SK-N-SH (cell line): ENCODE data around the gene RAI14.

Experiments used
- CTCF ChIP-seq: fragments of 200-600 bp; sonication (generic); IDR thresholded peaks from 2 replicates; pipeline ENCODE4 v1.6.1; 2017; ENCODE audit warnings: antibody characterized with exemption, mild to moderate bottlenecking, moderate library complexity
- EZH2phosphoT487 ChIP-seq: fragments of 200-600 bp; sonication (generic); IDR thresholded peaks from 2 replicates; pipeline ENCODE4 v1.6.1; 2017; ENCODE audit warnings: low read depth, mixed run types, mild to moderate bottlenecking, antibody characterized with exemption, moderate library complexity, borderline replicate concordance
- FOXM1 ChIP-seq: IDR thresholded peaks from 2 replicates; pipeline ENCODE4 v1.4.0; 2012; ENCODE audit warnings: low read depth, mild to moderate bottlenecking
- GABPA ChIP-seq: IDR thresholded peaks from 2 replicates; pipeline ENCODE4 v1.4.0; 2012; ENCODE audit warnings: low read depth, mild to moderate bottlenecking
- MAX ChIP-seq: IDR thresholded peaks from 2 replicates; pipeline ENCODE4 v1.4.0; 2012; ENCODE audit warnings: low read depth
- POLR2AphosphoS5 ChIP-seq: IDR thresholded peaks from 2 replicates; pipeline ENCODE4 v1.6.1; 2012; ENCODE audit warnings: low read depth, low read length
- REST ChIP-seq: IDR thresholded peaks from 2 replicates; pipeline ENCODE4 v1.6.1; 2012; ENCODE audit warnings: mild to moderate bottlenecking, low read depth, low read length, moderate library complexity
- SMC3 ChIP-seq: IDR thresholded peaks from 2 replicates; pipeline ENCODE4 v1.6.1; 2012; ENCODE audit warnings: low read depth, low read length, improper control_type of control experiment
- TAF1 ChIP-seq: IDR thresholded peaks from 2 replicates; pipeline ENCODE4 v1.6.1; 2012; ENCODE audit warnings: low read depth, mild to moderate bottlenecking, low read length, moderate library complexity, borderline replicate concordance
- TEAD4 ChIP-seq: IDR thresholded peaks from 2 replicates; pipeline ENCODE4 v1.4.0; 2012; ENCODE audit warnings: mild to moderate bottlenecking, borderline replicate concordance; ENCODE audit not compliant: insufficient read depth

GRCh38 chr5:34751807-34752736 is 95.9 kb downstream of the RAI14 start:
- TF ChIP-seq CTCF (no peak), POLR2AphosphoS5 (no peak), FOXM1 (no peak), EZH2phosphoT487 (no peak), REST (no peak), TAF1 (no peak), TEAD4 (no peak), SMC3 (no peak), GABPA (no peak), MAX (no peak)
